ENCODE data around the gene TYW1B.
"Not testable (repeated sequence)": the region's sequence is repeated elsewhere in the genome, so short reads cannot be mapped to it uniquely, and the experiment has no call there.

DNA sequence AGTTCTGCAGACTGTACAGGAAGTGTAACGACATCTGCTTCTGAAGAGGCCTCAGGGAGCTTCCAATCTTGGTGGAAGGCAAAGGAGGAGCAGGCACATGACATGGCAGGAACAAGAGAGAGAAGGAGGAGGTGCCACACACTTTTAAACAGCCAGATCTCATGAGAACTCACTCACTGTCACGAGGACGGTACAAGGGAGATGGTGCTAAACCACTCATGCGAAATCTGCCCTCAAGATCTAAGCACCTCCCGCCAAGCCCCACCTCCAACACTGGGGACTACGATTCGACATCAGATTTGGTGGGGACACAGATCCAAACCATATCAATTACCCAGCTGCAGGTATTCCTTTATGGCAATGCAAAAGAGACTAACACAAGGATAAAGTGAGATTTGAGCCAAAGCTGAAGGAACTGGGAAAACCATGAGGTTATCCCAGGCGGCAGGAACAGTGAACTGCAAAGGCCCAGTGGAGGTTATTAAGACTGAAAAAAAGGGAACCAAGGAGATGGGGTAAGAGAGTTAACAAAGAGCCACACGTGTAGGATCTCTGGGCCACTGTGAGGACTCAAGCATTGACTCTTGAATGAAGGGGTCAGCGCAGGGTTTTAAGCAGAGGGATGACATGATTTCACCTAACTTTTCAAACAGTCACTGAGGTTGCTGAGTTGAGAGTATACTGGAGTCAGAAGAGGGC lies 9.2 kb downstream of the TYW1B start:
- TF ChIP-seq, protein P1, sequence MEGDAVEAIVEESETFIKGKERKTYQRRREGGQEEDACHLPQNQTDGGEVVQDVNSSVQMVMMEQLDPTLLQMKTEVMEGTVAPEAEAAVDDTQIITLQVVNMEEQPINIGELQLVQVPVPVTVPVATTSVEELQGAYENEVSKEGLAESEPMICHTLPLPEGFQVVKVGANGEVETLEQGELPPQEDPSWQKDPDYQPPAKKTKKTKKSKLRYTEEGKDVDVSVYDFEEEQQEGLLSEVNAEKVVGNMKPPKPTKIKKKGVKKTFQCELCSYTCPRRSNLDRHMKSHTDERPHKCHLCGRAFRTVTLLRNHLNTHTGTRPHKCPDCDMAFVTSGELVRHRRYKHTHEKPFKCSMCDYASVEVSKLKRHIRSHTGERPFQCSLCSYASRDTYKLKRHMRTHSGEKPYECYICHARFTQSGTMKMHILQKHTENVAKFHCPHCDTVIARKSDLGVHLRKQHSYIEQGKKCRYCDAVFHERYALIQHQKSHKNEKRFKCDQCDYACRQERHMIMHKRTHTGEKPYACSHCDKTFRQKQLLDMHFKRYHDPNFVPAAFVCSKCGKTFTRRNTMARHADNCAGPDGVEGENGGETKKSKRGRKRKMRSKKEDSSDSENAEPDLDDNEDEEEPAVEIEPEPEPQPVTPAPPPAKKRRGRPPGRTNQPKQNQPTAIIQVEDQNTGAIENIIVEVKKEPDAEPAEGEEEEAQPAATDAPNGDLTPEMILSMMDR (conservative IDR thresholded peaks at IDR 0.05 in 1 of 2, IDR thresholded peaks at IDR 0.05 in 1 of 2; ENCODE audit: low read depth in 1 of 2, low read length in 2 of 2): not testable (repeated sequence)
- not testable (repeated sequence) for TF ChIP-seq EZH2 (IDR thresholded peaks at IDR 0.05; ENCODE audit: low read length, missing control alignments)

Measured in fibroblast of lung (primary cell).